Calu3 (cell line): Measurements from ENCODE around the gene HIVEP2. TPM values are rescaled to one million over a fixed set of nuclear protein-coding genes. Genes with fewer than 3 reads are reported as not detected.
A peak's percentile ranks its signal among the peaks of the same experiment; 100 is the strongest.

ENCODE experiments used
- Bru-seq: library from RNA; stranded (reverse); fragments of 400-500 nt; gene quantifications from one replicate; lab custom pipeline; 2021; lab: Mats Ljungman, UMichigan
- BruChase-seq, 2 experiments: library from RNA; stranded (reverse); fragments of 400-500 nt; gene quantifications; one replicate each; lab custom pipeline; 2021; lab: Mats Ljungman, UMichigan
- BruUV-seq: library from RNA; stranded (reverse); fragments of 400-500 nt; replicated peaks from 2 replicates; lab custom pipeline; 2021; lab: Mats Ljungman, UMichigan
- CTCF ChIA-PET: fragments of 300-600 bp; sonication (Branson Sonifier 250); formaldehyde crosslinking; loops from one replicate; lab custom pipeline; 2022; ENCODE audit warnings: antibody characterized with exemption; lab: Charles Lee
- DNase-seq: peaks from one replicate; pipeline ENCODE4 v3.0.0; 2022
- H3K27ac Mint-ChIP-seq: one replicate; pipeline ENCODE4 v1.8.0; 2022; ENCODE audit warnings: mixed read lengths; ENCODE audit not compliant: unreplicated experiment
- H3K27me3 Mint-ChIP-seq: one replicate; pipeline ENCODE4 v1.8.0; 2022; ENCODE audit warnings: mixed read lengths; ENCODE audit not compliant: unreplicated experiment
- H3K36me3 Mint-ChIP-seq: one replicate; pipeline ENCODE4 v1.8.0; 2022; ENCODE audit warnings: mild to moderate bottlenecking, moderate library complexity, mixed read lengths; ENCODE audit not compliant: insufficient read depth, unreplicated experiment
- H3K4me1 Mint-ChIP-seq: one replicate; pipeline ENCODE4 v1.8.0; 2022; ENCODE audit warnings: mild to moderate bottlenecking, low read depth, mixed read lengths; ENCODE audit not compliant: unreplicated experiment
- H3K4me3 Mint-ChIP-seq: one replicate; pipeline ENCODE4 v1.8.0; 2022; ENCODE audit warnings: mild to moderate bottlenecking, low read depth, moderate library complexity, mixed read lengths; ENCODE audit not compliant: unreplicated experiment
- H3K9me3 Mint-ChIP-seq: one replicate; pipeline ENCODE4 v1.8.0; 2022; ENCODE audit warnings: low read depth, mixed read lengths; ENCODE audit not compliant: unreplicated experiment
- CTCF ChIP-seq: fragments of 200-600 bp; IDR thresholded peaks from one replicate; pipeline ENCODE4 v1.8.0; 2022; ENCODE audit warnings: antibody characterized with exemption; ENCODE audit not compliant: unreplicated experiment
- intact Hi-C: fragments of 100-400 bp; cut with micrococcal nuclease; formaldehyde crosslinking; loops from one replicate; pipeline ENCODE4 v1.10.0; 2022; ENCODE audit not compliant: unreplicated experiment
- long read RNA-seq: library from polyadenylated mRNA; stranded (forward); transcript quantifications from one replicate; pipeline ENCODE4 v2.0.0, GENCODE V29; 2022
- total RNA-seq: library from RNA; stranded (reverse); gene quantifications from 2 replicates; pipeline ENCODE4 v1.2.3, GENCODE V29; 2022

The HIVEP2 gene
- total RNA-seq = 15.0 and 18.4 TPM in 2 replicates
- percentile 84 among the genes with signal in this experiment for Bru-seq, nascent RNA
- percentile 73 among the genes with signal in this experiment for BruChase-seq, experiment 1, labeled RNA remaining after a 6-hour chase
- BruChase-seq, experiment 2, labeled RNA remaining after a 2-hour chase = percentile 81 among the genes with signal in this experiment
- long read RNA-seq, partial matches to known transcripts = 2 of 11 reads
- long read RNA-seq, other reads (novel, unspliced or antisense) = 9 of 11 reads

DNA sequence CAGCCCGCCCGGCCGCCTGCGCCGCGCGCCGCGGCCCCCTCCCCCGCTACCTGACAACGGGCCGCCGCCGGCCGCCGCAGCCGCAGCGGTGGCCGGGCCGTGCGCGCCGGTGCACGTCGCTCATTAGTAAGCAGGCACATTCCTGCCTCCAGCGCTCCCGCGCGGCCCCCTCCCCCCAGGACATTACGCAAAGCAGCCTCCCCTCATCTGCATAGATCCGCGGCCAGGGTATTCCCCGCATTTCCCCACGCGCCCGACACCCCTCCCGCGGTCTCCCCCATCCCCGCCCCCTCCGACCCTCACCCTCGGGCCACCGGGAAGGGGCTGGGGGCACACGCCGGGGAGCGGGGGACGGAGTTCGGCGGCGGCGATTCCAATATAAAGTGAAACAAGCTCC lies at the start of gene HIVEP2:
Gene HIVEP2, minus strand, starts transcription at position 128 of the 397 bp plus-strand sequence. CDS start 170,438 bp downstream, outside the sequence.
- H3K4me3 Mint-ChIP-seq = peak within 1 kb of the TSS; percentile 98
- CTCF ChIA-PET = interaction anchor here (0.9 kb wide), 1 partner anchor 470 kb away, joined by 3 read pairs; no protein-coding TSS in a partner anchor
- no peaks in the 10 kb centered on the region for H3K27me3 Mint-ChIP-seq
- peaks cover 47% of the 10 kb centered on the region for H3K36me3 Mint-ChIP-seq
- TF ChIP-seq CTCF = no peak
- H3K9me3 Mint-ChIP-seq = no peaks in the 10 kb centered on the region
- intact Hi-C loops = loop anchor here (10.0 kb wide), 2 partner anchors 100 to 480 kb away; no protein-coding TSS in a partner anchor
- peak within 1 kb of the TSS; percentile 97 for H3K27ac Mint-ChIP-seq
- peaks cover 28% of the 10 kb centered on the region for H3K4me1 Mint-ChIP-seq
- peak; percentile 87 for DNase-seq
- no TSS peak for BruUV-seq

GRCh38 chr6:142993977-142994376 lies 49.0 kb upstream of the HIVEP2 start:
- no peak for DNase-seq
- H3K9me3 Mint-ChIP-seq = peaks cover 5% of the 10 kb centered on the region
- BruUV-seq = no TSS peak
- no peak overlapping the region for H3K4me3 Mint-ChIP-seq
- no peak for TF ChIP-seq CTCF
- H3K36me3 Mint-ChIP-seq = no peaks in the 10 kb centered on the region
- CTCF ChIA-PET = no interaction called here
- no peaks in the 10 kb centered on the region for H3K4me1 Mint-ChIP-seq
- H3K27ac Mint-ChIP-seq = no peak overlapping the region
- H3K27me3 Mint-ChIP-seq = no peaks in the 10 kb centered on the region
- intact Hi-C loops = no loop called here

GRCh38 chr6:142987490-142987889 lies 42.5 kb upstream of the HIVEP2 start:
- no peaks in the 10 kb centered on the region for H3K9me3 Mint-ChIP-seq
- H3K27me3 Mint-ChIP-seq = no peaks in the 10 kb centered on the region
- H3K27ac Mint-ChIP-seq = no peak overlapping the region
- CTCF ChIA-PET = no interaction called here
- intact Hi-C loops = no loop called here
- H3K4me1 Mint-ChIP-seq = no peaks in the 10 kb centered on the region
- no peak for TF ChIP-seq CTCF
- no peak for DNase-seq
- H3K36me3 Mint-ChIP-seq = no peaks in the 10 kb centered on the region
- no TSS peak for BruUV-seq
- no peak overlapping the region for H3K4me3 Mint-ChIP-seq

GRCh38 chr6:142985281-142985680 lies 40.3 kb upstream of the HIVEP2 start:
- intact Hi-C loops = no loop called here

More at GRCh38 chr6:142985281-142985680, 40.3 kb upstream of the HIVEP2 start:
- Mint-ChIP-seq H3K4me1 (no peaks in the 10 kb centered on the region), H3K4me3 (no peak overlapping the region), H3K27me3 (no peaks in the 10 kb centered on the region), H3K27ac (no peak overlapping the region), H3K36me3 (no peaks in the 10 kb centered on the region), H3K9me3 (peaks cover 8% of the 10 kb centered on the region)
- TF ChIP-seq CTCF = no peak
- CTCF ChIA-PET = no interaction called here
- no peak for DNase-seq
- no TSS peak for BruUV-seq
